ENCODE data around the gene LRRC9.

Gene LRRC9

GRCh38 chr14:60087668-60088067 is 167.7 kb downstream of the LRRC9 start:
- TF ChIP-seq CTCF (IDR thresholded peaks at IDR 0.05): no peak
- Histone ChIP-seq H3K4me1 (ENCODE audit: control insufficient read depth in 1 of 2, insufficient read depth in 1 of 2, low read depth in 1 of 2, low read length in 1 of 2) (peaks cover 7 to 15% of the 10 kb centered on the region in 2 experiments), H3K27me3 (no peaks in the 10 kb centered on the region), H3K4me3 (ENCODE audit: low read depth in 1 of 2, low read length in 1 of 2) (no peak overlapping the region), H3K9me3 (no peaks in the 10 kb centered on the region), H3K27ac (no peak overlapping the region), H3K36me3 (no peaks in the 10 kb centered on the region)

GRCh38 chr14:60089221-60089620 is 169.3 kb downstream of the LRRC9 start:
- Histone ChIP-seq H3K27me3 (no peaks in the 10 kb centered on the region), H3K4me1 (ENCODE audit: control insufficient read depth in 1 of 2, insufficient read depth in 1 of 2, low read depth in 1 of 2, low read length in 1 of 2) (peaks cover 22 to 30% of the 10 kb centered on the region in 2 experiments), H3K27ac (no peak overlapping the region), H3K9me3 (no peaks in the 10 kb centered on the region), H3K36me3 (no peaks in the 10 kb centered on the region), H3K4me3 (ENCODE audit: low read depth in 1 of 2, low read length in 1 of 2) (no peak overlapping the region)
- no peak for TF ChIP-seq CTCF (IDR thresholded peaks at IDR 0.05)

GRCh38 chr14:60090864-60091519 is 171.0 kb downstream of the LRRC9 start:
- H3K36me3 ChIP-seq: no peaks in the 10 kb centered on the region
- peak overlapping the region; percentile 96 for H3K27ac ChIP-seq
- H3K9me3 ChIP-seq: no peaks in the 10 kb centered on the region
- peaks cover 25 to 33% of the 10 kb centered on the region in 2 experiments for H3K4me1 ChIP-seq (ENCODE audit: control insufficient read depth in 1 of 2, insufficient read depth in 1 of 2, low read depth in 1 of 2, low read length in 1 of 2)
- TF ChIP-seq CTCF (IDR thresholded peaks at IDR 0.05): no peak
- H3K4me3 ChIP-seq (ENCODE audit: low read depth in 1 of 2, low read length in 1 of 2): peak overlapping the region; percentile 79 to 88
- H3K27me3 ChIP-seq: no peaks in the 10 kb centered on the region

GRCh38 chr14:60091550-60092525 is 171.9 kb downstream of the LRRC9 start, which contains the start of gene PCNX4:
PCNX4 (plus strand) TSS chr14:60091923; CDS start chr14:60107639, 15,716 bp downstream.
- H3K27ac ChIP-seq: peak within 1 kb of the TSS; percentile 96
- H3K27me3 ChIP-seq: no peaks in the 10 kb centered on the region
- peak; percentile 55 for TF ChIP-seq CTCF (IDR thresholded peaks at IDR 0.05)
- H3K36me3 ChIP-seq: no peaks in the 10 kb centered on the region
- peaks cover 25 to 33% of the 10 kb centered on the region in 2 experiments for H3K4me1 ChIP-seq (ENCODE audit: control insufficient read depth in 1 of 2, insufficient read depth in 1 of 2, low read depth in 1 of 2, low read length in 1 of 2)
- H3K4me3 ChIP-seq (ENCODE audit: low read depth in 1 of 2, low read length in 1 of 2): peak within 1 kb of the TSS; percentile 79 to 88
- no peaks in the 10 kb centered on the region for H3K9me3 ChIP-seq

- no peak for TF ChIP-seq CTCF (IDR thresholded peaks at IDR 0.05)
- H3K36me3 ChIP-seq: peaks cover under 1% of the 10 kb centered on the region
- H3K27ac ChIP-seq: peak overlapping the region; percentile 96
- peaks cover 25 to 33% of the 10 kb centered on the region in 2 experiments for H3K4me1 ChIP-seq (ENCODE audit: control insufficient read depth in 1 of 2, insufficient read depth in 1 of 2, low read depth in 1 of 2, low read length in 1 of 2)
- no peaks in the 10 kb centered on the region for H3K9me3 ChIP-seq
- H3K27me3 ChIP-seq: no peaks in the 10 kb centered on the region
- peak overlapping the region; percentile 79 to 88 for H3K4me3 ChIP-seq (ENCODE audit: low read depth in 1 of 2, low read length in 1 of 2)
These were observed 172.6 kb downstream of the LRRC9 start for GRCh38 chr14:60092526-60092920.

Measured in neutrophil (primary cell).